NCI-H2107 (cell line): ENCODE results near the gene ZEB1.
"Not testable (repeated sequence)": the region's sequence is repeated elsewhere in the genome, so short reads cannot be mapped to it uniquely, and the experiment has no call there.

ENCODE experiments used
- DNase-seq: peaks from one replicate; lab custom pipeline; 2025; lab: John Stamatoyannopoulos, UW

Gene ZEB1

DNA sequence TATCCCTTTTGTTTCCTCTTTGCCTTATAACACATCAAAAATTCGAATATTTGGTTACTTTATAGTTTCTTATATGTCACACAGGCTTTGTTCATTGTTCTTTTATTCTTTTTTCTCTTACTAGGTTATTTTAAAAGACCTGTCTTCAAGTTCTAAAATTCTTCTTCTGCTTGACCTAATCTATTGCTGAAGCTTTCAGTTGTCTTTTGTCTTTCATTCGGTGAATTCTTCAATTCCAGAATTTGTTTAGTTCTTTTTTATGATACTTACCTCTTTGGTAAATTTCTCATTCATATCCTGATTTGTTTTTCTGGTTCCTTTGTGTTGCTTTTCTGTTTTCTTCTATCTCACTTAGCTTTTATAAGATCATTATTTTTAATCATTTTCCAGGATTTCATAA is 188.4 kb downstream of the ZEB1 start:
- no peak for DNase-seq

DNA sequence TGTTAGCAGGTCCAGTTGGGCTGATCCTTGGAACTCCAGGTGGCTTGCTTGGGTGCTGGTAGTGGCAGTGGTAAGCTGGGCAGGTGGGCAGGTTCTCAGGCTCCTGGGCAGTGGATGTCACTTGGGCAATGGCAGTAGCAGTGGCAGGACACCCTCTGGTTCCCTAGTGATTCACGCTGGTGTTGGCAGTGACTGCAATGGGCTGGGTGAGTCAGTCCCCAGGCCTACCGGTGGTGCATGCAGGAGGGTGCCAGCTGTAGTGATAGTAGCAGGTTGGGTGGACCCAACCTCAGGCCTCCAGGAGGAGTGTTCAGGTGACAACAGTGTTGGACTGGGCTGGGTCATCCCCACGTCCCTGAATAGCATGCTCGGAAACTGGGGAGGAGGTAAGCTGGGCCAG is 189.2 kb downstream of the ZEB1 start:
- no peak for DNase-seq

DNA sequence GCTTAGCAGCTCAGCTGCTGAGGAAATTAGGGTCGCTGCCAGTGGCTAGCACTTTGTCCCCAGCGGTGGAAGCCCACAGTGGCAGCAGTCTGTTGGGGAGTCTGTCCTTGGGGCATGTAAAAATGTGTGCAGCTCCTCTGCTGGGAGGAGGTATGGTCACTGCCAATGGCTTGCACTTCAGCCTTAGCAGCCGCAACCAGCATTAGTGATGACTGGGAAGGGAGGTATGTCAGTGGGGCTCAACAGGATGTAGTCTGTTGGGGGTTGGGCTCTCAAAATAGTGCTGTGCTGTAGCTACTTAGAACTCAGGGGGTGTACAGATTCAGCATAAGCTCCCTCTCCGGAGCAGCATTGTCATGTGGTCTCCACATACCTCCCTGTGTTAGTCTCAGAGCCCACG is 189.9 kb downstream of the ZEB1 start:
- no peak for DNase-seq

DNA sequence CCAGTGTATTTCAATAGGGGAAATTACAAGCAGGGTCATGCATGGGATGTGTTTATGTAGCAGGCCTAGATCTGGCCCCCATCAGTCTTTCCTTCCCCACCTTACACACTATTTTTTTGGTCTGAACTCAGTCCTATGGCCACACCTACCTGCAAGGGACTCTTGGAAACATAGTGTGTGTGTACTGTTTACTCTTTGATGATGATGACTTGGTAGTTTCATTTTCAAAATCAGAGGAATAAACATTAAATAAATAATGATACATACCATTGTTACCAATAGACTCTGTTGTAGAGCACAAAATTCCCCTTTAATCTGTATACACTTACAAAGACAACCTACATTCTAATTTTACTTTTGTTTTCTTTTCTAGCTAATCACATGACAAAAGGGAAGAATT is 191.0 kb downstream of the ZEB1 start:
- DNase-seq = no peak

DNA sequence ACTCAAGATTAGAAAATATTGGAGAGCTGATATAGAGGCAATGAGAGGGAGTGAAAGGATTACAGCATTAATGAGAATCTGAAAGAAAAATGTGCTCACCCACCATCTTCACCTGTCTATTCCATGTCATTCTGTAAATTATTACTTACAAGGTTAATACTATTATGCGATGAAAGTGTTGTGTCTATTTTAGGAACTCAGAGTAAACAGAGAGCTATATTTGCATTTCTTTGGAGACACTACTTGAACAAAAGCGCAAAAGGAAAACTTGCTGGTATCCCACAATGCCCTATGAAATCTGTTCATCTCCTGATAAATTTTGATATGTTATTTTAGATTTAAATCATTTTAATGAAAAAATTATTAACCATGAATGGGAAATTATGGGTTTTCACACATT is 196.1 kb downstream of the ZEB1 start:
- no peak for DNase-seq

DNA sequence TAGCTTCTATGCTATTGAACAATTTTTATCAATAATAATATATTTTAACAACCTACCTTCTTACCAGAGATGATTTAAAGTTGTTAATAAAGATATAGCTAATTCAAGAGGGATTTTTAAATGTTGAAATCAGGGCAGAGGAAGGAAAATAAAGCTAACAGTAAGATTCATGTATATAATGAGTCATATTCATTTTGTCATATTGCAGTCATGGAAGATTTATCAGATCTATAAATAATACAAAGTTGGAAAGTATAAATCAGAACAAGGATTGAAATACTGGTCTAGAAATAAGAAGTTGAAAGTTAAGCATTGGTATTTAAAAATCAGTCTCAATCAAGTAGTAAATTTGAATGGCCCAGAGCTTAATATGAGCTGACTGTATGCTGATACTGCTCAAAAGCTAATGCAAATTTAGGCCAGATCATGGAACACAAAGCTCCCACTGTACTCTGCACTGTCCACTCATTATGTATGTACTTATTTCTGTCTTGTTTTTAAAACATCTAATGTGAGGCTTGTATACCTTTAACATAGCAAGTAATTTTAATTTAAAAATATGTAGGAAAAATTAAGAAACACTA is 196.9 kb downstream of the ZEB1 start:
- DNase-seq = no peak

DNA sequence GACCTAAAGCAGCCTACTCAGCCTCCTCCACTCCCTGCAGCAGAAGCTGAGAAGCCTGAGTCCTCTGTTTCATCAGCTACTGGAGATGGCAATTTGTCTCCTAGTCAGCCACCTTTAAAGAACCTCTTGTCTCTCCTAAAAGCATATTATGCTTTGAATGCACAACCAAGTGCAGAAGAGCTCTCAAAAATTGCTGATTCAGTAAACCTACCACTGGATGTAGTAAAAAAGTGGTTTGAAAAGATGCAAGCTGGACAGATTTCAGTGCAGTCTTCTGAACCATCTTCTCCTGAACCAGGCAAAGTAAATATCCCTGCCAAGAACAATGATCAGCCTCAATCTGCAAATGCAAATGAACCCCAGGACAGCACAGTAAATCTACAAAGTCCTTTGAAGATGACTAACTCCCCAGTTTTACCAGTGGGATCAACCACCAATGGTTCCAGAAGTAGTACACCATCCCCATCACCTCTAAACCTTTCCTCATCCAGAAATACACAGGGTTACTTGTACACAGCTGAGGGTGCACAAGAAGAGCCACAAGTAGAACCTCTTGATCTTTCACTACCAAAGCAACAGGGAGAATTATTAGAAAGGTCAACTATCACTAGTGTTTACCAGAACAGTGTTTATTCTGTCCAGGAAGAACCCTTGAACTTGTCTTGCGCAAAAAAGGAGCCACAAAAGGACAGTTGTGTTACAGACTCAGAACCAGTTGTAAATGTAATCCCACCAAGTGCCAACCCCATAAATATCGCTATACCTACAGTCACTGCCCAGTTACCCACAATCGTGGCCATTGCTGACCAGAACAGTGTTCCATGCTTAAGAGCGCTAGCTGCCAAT is 202.2 kb downstream of the ZEB1 start:
- no peak for DNase-seq

DNA sequence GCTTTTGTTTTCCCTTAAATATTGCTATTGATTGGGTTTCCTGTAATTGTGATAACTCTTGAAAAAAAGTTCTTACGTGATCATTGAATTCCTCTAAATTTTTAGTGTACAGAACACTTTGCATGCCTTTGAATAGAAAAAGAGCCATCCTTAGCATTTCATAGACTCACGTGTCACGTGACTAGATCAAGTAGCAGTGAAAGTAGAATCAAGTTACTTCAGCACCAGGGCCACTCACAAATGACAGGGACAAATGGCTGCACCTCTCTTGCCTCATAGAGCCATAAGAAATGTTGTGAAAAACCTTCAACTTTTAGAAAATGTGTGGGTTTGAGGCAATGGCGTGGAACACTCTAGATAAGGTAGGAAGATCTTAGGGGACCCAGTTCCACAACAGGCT is 203.8 kb downstream of the ZEB1 start:
- no peak for DNase-seq

DNA sequence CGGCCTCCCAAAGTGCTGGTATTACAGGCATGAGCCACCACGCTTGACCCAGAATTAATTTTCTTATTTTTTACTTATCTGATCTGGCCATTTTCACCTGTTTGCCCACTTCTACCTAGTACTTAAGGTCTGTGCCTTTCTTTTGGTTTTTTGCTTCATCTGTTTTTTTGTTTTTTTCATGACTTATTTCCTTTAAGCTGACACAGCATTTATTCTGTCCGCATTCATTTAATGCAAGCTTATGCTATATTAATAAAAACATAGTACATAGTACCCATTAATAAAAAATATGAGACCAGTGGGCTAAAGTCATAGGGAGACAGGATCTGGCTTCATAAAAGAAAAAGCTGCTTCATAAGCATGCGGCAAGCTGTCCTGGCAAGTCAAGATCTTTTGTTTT is 205.4 kb downstream of the ZEB1 start:
- no peak for DNase-seq

DNA sequence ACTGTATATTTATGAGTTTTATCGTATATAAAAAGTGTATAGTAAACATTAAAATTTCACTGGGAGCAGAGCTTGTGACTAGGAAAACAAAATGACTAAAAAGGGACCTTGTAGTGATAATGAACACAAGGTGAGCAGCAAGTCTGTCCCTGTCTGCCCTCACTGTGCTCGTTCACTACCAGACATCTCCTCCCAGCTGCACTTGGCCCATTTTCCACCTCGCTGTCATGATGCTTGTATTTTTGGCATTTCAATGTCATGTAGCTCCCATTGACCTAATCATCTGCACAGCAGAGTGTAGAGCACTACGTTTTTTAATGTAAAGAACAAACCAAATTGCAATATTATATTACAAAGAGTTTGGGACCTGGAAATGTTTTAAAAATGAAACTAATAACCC is 207.2 kb downstream of the ZEB1 start:
- no peak for DNase-seq

DNA sequence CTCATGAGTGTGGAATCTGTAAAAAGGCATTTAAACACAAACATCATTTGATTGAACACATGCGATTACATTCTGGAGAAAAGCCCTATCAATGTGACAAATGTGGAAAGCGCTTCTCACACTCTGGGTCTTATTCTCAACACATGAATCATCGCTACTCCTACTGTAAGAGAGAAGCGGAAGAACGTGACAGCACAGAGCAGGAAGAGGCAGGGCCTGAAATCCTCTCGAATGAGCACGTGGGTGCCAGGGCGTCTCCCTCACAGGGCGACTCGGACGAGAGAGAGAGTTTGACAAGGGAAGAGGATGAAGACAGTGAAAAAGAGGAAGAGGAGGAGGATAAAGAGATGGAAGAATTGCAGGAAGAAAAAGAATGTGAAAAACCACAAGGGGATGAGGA is 207.7 kb downstream of the ZEB1 start:
- no peak for DNase-seq

DNA sequence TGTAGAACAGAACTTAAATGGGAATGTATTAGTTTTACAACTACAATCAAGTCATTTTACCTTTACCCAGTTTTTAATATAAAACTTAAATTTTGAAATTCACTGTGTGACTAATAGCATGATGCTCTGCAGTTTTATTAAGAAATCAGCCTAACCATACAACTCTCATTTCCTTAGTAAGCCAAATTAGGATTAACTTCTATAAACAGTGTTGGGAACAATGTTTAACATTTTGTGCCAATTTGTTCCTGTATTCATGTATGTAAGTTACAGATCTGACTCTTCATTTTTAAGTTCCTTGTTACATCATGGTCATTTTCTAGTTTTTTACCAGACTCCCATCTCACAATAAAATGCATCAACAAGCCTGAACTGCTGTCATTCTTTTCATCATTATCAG is 209.8 kb downstream of the ZEB1 start:
- DNase-seq = no peak

DNA sequence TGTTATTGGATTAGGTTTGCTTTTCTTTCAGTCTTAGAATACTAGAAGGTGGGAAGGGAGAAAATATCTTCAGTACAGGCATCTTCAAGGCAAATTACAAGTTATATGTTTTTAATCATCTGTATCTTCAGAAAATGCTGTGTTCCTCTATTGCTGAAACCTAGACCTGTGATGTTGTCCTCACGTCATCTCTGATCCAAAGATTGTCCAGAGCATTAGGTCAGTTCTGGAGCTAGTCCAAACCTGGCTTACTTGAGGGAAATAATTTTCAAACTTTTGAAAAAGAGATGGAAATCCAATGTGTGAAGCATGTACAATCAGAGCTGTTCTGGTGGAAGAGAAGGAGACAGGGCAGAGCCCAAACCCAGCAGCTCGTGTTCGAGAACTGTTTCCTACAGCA is 217.3 kb downstream of the ZEB1 start:
- no peak for DNase-seq

DNA sequence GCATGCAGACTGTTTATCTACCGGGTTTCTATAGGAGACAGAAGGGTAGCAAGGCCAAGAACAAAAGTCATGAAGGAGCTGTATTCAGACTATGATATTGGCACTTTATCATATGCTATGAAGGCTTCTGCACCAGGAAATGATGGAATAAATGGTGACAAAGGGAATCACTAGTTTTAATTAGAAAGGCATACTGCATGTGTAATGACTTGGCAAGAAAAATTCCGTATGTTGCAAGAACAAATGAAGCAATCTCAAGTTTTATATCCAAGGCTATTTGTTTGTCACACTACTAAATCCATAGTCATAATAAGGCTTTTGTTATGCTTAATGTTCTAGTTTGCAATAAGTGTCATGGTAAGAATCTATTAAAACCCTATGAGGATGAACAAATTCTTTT is 230.9 kb downstream of the ZEB1 start:
- DNase-seq = no peak

DNA sequence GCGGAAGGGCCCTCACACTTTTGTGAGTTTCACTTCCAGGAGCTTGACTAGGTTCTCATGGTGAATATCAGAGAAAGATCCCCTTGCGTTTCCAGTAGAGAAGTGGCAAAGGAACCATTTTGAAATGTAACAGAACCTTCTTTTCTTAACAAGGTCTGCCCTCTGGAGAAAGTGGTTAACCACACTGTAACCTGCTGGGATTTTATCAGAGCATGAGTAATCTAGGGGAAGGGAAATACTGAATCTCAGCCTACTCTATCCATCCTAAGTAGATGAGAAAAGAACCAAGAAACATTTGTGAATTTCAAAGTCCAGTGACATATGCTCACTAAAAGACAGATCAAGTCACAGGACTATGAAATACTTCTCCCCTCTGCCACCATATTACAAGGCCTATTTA is 235.5 kb downstream of the ZEB1 start:
- DNase-seq = no peak

DNA sequence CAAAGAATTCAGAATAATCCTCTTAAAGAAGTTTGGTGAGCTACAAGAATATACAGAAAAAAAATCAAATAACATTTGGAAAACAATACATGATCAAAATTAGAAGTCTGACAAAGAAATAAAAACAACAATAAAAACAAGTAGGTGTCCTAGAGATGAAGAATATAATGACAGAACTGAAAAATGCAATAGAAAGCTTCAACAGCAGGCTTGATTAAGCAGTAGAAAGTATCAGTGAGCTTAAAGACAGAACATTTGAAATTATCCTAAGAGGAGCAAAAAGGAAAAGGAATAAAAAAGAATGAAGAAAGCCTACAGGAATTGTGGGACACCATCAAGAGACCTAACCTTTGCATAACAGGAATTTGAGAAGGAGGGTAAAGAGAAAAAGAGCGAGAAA is 238.8 kb downstream of the ZEB1 start:
- no peak for DNase-seq

DNA sequence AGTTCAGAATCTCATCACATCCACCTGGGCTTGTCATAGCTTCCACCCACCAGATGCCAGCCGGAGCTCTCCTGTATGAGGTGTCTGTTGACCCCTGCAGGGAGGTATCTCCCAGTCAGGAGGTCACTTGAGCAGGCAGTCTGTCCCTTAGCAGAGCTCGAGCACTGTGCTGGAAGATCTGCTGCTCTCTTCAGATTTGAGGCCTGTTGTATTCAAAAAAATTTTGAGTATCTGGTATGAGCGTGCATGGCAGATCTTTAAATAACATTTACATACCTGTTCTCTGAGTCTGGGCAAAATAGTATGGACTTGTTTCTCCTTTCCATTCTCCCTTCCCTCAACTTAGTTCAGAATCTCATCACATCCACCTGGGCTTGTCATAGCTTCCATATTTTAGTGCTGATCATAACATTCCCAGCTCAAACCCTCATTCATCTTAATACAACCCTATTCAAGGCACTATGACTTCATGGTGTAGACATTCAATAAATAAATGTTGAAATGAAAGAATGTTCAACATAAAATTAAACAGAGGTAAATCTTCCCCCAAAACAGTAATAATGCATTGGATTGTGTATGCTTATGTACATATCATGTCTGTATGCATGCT is 249.3 kb downstream of the ZEB1 start:
- not testable (repeated sequence) for DNase-seq

DNA sequence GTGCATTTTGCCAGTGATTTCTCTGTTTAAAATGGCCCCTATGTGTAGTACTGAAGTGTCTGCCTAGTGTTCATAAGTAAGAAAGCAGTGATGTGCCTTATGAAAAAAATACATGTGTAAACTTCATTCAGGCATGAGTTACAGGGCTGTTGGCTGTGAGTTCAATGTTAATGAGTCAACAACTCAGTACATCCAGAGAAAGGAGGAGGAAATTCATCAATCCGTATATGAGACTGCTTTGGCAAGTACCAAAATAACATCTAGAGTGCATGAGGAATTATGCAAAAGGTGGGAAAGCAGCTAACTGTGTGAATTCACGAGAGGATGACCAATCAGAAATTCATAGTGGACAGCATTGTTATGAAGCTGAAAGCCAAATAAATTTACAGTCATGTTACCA is 255.6 kb downstream of the ZEB1 start:
- no peak for DNase-seq

DNA sequence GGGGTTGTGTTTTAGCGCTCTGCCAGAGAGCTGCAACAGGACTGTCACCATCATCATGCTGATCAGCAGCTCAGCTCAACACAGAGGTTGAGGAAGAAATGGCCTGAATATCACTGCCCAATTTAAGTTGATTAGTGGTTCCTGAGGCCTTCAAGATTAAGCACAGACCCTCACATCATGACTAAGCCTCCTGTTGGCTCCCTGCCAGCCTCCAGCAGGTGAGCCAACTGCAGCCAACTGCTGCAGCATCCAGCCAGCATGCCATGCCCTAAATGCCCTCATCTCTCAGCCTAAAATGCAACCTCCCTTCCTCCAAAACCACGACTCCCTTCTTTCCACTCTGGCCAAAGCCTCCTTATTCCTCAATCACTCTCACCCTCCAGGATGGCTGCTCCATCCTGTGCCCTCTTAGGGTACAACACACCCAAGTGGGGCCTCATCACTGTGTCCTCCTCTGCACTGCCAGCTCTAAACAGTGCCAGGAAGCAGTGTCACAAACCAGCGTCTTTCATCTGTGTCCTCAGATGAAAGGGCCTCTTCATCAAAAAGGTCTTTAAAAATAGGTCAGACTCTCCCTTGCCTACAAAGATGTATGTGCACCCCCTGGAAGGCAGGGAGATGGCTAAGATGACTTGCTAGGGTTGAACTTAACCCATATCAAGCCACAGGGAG is 259.3 kb downstream of the ZEB1 start:
- no peak for DNase-seq

DNA sequence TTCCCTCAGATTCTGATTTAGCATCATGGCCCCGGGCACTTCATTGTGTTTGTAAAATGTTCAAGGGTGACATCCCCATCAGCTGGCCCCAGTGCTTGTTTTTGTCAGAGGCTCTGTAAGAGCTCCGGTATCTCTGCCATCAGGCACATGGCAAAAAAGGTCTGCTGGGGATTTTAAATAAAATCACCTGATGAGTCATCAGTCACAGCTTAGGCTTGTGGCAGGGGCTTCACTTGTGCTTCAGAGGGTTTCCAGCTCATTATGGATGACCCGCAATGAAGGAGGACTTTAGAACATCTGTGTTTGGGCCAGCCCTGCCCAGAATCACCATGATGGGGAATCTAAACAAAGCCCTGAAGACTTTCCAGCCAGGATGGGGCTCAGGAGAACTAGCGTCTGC is 259.9 kb downstream of the ZEB1 start:
- no peak for DNase-seq
